NT2/D1 (cell line): ENCODE measurements around the gene KCNA2.

Experiments
- SUZ12 ChIP-seq: IDR thresholded peaks from 2 replicates; pipeline ENCODE4 v1.6.1; 2011; ENCODE audit not compliant: insufficient read length, insufficient read depth; ENCODE audit errors: extremely low read depth
- YY1 ChIP-seq: IDR thresholded peaks from 2 replicates; pipeline ENCODE4 v1.6.1; 2011; ENCODE audit not compliant: insufficient read length, insufficient read depth
- ZNF274 ChIP-seq: IDR thresholded peaks from 2 replicates; pipeline ENCODE4 v1.6.1; 2011; ENCODE audit warnings: mild to moderate bottlenecking, low read depth, low read length

- TF ChIP-seq YY1 = no peak
- TF ChIP-seq ZNF274 = no peak
- TF ChIP-seq SUZ12 = no peak
Observed at GRCh38 chr1:110573314-110573713, 32.8 kb downstream of the KCNA2 start.
